PC-9 (cell line): ENCODE results near the gene APOH.

ENCODE experiments used
- EZH2 ChIP-seq: fragments of 200-600 bp; sonication (generic); IDR thresholded peaks from 2 replicates; pipeline ENCODE4 v1.8.0; 2017; ENCODE audit warnings: antibody characterized with exemption, low read depth
- TF ChIP-seq, protein P1 (sequence below): fragments of 200-600 bp; sonication (generic); conservative IDR thresholded peaks from 2 replicates; pipeline ENCODE4 v1.6.1; 2017; ENCODE audit warnings: mixed run types, antibody characterized with exemption, mild to moderate bottlenecking, moderate library complexity

DNA sequence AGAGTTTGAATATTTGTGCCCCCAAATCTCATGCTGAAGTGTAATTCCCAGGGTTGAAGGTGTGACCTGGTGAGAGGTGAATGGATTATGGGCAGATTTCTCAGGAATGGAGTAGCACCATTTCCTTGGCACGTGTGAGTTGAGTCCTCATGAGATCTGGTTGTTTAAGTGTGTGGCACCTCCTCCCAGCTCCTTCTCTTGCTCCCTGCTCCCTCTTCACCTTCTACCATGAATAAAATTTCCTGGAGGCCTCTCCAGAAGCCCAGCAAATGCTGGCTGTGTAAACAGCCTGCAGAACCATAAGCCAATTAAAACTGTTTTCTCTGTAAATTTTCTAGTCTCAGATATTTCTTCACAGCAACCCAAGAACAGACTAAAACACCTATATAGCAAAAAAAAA, 12.6 kb upstream of the APOH start:
- TF ChIP-seq, protein P1, sequence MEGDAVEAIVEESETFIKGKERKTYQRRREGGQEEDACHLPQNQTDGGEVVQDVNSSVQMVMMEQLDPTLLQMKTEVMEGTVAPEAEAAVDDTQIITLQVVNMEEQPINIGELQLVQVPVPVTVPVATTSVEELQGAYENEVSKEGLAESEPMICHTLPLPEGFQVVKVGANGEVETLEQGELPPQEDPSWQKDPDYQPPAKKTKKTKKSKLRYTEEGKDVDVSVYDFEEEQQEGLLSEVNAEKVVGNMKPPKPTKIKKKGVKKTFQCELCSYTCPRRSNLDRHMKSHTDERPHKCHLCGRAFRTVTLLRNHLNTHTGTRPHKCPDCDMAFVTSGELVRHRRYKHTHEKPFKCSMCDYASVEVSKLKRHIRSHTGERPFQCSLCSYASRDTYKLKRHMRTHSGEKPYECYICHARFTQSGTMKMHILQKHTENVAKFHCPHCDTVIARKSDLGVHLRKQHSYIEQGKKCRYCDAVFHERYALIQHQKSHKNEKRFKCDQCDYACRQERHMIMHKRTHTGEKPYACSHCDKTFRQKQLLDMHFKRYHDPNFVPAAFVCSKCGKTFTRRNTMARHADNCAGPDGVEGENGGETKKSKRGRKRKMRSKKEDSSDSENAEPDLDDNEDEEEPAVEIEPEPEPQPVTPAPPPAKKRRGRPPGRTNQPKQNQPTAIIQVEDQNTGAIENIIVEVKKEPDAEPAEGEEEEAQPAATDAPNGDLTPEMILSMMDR: no peak
- no peak for TF ChIP-seq EZH2
